GM19463 (cell line): Measurements from ENCODE around the gene INPP5A.

Experiments
- ATAC-seq: cut with Tn5 transposase; IDR thresholded peaks from one replicate; pipeline ENCODE4 v1.9.1; 2021; ENCODE audit warnings: mild to moderate bottlenecking, moderate library complexity; ENCODE audit not compliant: unreplicated experiment

Gene INPP5A

GRCh38 chr10:132534391-132535064 is 3.1 kb upstream of the INPP5A start:
- no peak for ATAC-seq

DNA sequence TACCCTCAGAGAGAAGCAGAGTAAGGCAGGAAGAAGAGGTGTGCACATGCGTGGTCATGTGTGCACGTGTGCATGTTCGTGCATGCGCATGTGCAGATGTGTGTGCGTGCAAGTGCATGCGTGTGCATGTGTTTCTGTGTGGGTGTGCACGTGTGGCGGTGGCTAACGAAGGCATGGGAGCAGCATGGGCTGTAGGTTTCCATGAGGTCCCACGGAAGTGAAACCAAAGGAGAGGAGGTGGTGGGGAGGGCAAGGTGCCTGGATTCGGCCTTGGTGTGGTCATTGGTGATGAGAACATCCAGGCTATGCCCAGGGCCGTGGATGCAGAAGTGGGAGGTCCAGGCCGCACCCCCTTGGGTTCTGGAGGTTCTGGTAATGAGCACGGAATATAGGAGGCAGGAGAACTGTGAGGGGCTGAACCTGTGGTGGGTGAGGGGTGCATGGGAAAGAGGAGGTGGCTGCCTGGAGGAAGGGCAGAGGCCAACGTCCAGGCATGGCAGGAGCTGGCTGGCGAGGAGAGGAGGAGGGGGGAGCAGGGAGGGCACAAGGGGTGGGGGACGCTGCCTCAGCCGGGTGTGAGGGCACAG is 2.4 kb upstream of the INPP5A start:
- no peak for ATAC-seq

GRCh38 chr10:132536241-132536876 is 1.2 kb upstream of the INPP5A start:
- ATAC-seq: no peak

DNA sequence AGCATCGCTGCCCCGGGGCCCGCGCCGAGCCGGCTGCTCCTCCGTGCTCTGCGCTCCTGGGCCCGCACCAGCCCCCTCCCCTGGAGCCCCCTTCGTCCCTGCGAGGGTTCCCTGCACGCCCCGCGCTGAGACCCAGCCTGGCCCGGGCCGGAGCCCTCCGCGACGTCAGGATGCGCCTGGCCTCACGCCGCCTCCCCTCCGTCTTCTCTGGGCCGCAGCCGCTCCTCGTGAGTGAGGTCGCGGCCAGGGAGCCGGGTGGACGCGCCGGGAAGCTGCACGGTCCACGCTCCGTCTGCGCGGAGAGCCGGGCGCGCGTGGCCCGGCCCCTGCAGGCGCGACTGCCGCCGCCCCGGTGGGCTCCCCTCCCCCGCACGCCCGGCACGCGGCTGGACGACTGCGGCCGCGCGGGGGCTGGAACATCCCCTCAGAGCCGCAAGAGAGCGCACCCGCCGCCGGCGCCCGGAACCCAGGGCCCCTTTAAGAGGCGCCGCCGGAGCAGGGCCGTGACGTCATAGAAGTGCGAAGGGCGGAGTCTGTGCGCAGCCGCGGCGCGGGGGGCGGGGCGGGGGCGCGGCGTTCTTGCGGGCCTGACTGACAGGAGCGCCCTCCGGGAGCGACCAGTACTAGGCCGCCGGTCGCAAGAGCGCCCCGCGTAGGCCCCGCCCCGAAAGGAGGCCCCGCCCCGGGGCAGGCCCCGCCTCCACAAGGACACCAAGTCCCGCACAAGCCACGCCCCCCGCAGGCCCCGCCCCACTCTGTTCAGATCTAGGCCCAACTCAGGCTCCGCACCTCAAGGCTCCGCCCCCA is 507 bp upstream of the INPP5A start:
- ATAC-seq: peak; percentile 80

DNA sequence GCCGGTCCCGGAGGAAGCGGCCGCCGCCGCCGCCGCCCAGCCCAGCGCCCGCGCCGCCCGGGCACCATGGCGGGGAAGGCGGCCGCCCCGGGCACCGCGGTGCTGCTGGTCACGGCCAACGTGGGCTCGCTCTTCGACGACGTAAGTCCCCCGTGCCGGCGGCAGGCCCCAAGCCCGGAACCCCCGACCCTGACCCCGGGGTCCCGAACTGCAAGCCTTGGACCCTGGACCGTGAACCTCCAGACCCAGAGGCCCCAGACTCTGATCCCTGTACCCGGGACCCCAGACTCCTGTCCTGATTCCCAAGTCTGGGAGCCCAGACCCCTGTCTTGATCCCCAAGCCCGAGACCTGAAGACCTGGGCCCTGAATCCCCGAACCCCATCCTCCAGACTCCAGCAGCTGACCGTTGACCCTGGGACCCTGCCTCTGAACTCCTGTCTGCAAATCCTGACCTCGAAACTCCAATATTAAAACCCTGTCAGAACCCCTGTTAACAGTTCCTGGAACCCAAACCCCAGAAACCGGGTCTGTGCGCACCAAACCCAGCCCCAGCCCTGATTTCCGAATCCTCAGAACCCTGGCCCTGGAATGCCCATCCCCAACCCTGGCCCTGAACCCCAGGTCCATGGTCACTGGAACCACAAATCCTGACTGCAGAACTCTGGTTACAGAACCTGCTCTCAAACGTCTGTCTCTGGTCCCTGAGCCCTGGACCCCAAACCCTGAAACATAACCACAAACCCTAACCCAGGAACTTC is 623 bp downstream of the INPP5A start:
- no peak for ATAC-seq

GRCh38 chr10:132538790-132539421 is 1.3 kb downstream of the INPP5A start:
- ATAC-seq: no peak

GRCh38 chr10:132539431-132539839 is 1.8 kb downstream of the INPP5A start:
- no peak for ATAC-seq

DNA sequence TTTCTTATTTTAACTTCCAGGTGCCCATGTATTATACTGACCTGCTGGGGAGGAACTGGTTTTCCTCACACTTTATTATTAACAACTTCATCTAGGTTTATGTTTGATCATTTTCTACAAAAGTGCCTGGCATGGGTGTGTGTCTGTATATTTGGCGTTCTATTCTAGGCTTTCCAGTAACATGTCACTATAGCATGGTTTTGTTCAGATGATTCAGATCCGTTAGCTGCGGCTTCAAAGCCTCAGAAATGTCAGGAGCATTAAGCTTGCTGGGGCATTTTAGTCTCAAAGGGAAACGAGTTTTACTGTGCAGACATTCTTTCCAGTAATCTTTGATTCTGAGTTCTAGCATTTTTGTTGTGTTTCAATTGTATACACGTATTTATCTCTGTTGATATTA is 2.3 kb downstream of the INPP5A start:
- ATAC-seq: no peak

GRCh38 chr10:132540456-132540855 is 2.9 kb downstream of the INPP5A start:
- no peak for ATAC-seq

DNA sequence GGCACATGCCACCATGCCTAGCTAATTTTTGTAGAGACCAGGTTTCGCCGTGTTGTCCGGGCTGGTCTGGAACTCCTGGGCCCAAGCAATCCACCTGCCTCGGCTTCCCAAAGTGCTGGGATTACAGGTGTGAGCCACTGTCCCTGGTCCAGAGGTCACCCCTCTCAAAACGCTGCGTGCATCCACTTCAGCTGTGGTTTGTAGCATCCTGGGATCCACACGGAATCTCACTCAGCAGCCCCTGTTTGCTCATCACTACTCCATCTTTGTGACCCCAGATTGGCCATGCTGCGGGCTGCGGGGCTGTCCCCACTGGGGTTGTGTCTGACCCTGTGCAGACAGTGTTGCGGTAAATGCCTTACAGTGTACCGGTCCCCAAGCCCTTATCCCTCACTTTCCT is 3.5 kb downstream of the INPP5A start:
- ATAC-seq: no peak

GRCh38 chr10:132541601-132542011 is 4.0 kb downstream of the INPP5A start:
- ATAC-seq: no peak

DNA sequence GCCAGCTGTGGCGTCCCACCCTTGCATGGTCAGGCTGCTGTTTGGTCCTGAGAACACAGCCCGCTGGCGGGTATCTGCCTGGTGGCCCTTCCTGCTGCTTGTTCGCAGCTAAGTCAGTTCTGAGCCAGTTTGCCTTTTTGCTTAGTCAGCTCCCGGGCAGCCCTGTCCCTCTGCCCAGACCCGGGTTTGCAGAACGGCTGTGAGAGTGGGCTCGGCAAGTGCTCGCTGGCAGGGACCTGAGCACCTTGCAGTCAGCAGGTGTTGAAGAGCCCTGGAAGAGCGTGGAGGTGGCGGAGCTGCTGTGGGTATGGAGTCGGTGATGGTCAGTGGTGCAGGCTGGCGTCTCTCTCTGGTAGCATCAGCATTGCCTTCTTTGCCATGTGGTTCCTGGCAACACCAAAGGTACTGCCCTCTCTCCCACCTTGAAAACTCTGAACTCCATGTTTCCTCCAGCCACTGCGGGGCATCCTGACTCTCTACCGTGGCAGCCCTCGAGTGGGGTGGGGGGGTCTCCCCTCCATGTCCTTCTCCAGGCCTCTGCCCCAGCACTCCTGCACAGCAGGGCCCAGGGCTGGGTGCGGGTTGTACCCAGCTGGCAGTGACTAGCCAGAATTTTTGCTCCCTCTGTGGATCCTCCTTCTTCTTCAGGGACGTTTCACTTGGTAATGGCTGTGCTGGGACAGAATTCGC is 4.6 kb downstream of the INPP5A start:
- no peak for ATAC-seq

GRCh38 chr10:132542819-132543218 is 5.2 kb downstream of the INPP5A start:
- no peak for ATAC-seq

DNA sequence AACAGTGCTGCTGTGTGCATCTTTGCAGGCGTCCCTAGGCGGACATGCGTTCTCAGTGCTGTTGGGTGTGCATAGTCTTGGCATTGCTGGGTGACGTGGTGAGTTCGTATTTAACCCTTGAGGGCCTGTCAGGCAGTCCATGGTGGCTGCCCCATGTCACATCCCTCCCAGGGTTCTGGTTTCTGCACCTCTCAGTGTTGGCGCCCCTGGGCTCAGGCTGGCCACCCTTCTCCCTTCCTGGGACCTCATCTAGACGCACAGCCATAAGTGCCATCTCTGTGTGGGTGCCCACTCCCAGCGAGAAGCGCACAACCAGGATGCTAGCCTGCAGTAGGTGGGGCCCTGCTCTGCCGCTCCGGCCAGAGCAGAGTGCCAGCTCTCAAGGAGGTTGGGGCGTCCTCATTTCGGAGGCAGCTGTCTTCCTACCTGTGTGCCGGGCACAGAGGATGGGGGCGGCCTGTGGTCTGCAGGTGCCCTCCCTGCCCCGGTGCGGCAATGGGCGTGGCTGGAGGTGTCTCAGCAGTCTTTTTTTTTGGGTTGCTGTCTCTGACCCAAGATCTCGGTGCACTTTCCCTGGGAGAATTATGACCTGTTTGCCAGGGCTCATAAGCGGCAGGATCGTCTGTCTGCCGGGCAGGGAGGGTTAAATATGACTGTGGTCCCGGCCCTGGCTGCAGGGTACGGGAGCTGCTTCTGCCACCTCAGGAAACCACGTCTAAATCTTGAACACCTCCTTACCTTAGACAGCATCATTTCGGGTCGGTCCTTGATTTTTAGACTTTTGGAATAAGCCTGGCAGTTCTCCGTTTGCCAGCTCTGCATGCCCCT is 6.5 kb downstream of the INPP5A start:
- no peak for ATAC-seq

DNA sequence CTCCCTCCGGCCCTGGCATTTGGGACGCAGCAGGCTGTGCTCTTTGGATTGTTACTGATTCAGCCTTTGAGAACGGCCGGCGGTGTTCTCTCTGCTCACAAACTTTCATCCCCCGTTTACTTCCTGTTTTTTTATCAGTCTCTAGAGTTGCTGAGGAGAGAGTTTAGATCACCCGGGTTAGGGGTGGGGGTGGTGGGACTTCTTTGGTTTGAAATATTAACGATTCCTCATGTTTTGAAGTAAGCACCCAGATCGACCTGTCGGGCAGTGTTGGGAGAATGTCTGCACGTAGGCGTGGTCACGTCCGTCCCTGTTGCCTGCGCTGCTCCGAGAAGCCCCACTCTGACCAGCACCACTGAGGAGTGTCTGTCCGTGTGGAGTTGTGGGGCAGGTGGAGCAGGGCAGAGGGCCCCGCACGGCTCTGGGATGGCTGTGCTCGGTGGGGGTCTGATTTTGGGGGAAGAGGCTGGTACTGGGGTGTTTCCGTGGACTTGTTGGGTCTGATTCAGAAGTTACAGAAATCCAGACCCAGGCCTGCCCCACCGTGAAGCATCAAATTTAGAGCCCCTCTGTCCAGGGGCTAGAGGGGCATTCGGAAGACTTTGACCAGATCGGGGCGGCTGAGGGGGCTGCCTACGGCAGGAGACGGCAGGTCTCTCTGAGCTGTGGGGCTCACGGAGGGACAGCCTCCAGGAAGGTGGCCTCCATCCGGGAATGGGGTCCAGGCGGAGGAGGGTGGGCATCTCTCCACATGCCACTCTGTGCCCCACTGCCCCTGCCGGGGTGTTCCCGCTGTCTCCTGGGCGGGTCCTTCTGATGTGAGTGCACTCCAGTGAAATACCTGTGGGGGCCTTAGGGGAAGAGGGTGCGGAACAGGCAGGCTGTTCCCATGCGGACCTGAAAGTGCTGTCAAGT is 7.4 kb downstream of the INPP5A start:
- no peak for ATAC-seq

- no peak for ATAC-seq
Measured at GRCh38 chr10:132545659-132546367, 8.2 kb downstream of the INPP5A start.
